Lower lobe of right lung (tissue), 2 donors: ENCODE results near the gene EXOC3. TPM values are rescaled to one million over a fixed set of nuclear protein-coding genes. Genes with fewer than 3 reads are reported as not detected.
A peak's percentile ranks its signal among the peaks of the same experiment; 100 is the strongest.

Experiments used
- ATAC-seq, 2 donors: fragments of 200-7000 bp; cut with Tn5 transposase; one replicate each; pipeline ENCODE4 v1.9.1; 2020 to 2022; ENCODE audit warnings: mild to moderate bottlenecking in 2 of 2, moderate library complexity in 2 of 2
- DNase-seq: peaks from one replicate; pipeline ENCODE4 v3.0.0-alpha.2; 2020
- H3K27ac ChIP-seq: fragments of 200-600 bp; one replicate; pipeline ENCODE4 v1.8.0; 2022
- H3K27me3 ChIP-seq: fragments of 200-600 bp; one replicate; pipeline ENCODE4 v1.8.0; 2022; ENCODE audit warnings: low read depth
- H3K36me3 ChIP-seq: fragments of 200-600 bp; one replicate; pipeline ENCODE4 v1.8.0; 2022; ENCODE audit warnings: mild to moderate bottlenecking
- H3K4me1 ChIP-seq: fragments of 200-600 bp; one replicate; pipeline ENCODE4 v1.8.0; 2022
- H3K4me3 ChIP-seq: fragments of 200-600 bp; one replicate; pipeline ENCODE4 v1.8.0; 2022; ENCODE audit warnings: mild to moderate bottlenecking
- H3K9me3 ChIP-seq: fragments of 200-600 bp; one replicate; pipeline ENCODE4 v1.8.0; 2022
- intact Hi-C: fragments of 100-400 bp; cut with DNase I; formaldehyde crosslinking; loops from one replicate; pipeline ENCODE4 v1.11.0; 2022
- total RNA-seq: library from RNA; stranded (reverse); fragmentation: NEBNext Ultra II Directional; extraction: Animal tissue kit (Norgen Biotek cat#: 25700); gene quantifications from one replicate; pipeline ENCODE4 v1.2.1, GENCODE V29; 2021
- TF ChIP-seq, protein P1 (sequence below): fragments of 200-600 bp; IDR thresholded peaks from one replicate; pipeline ENCODE4 v1.8.0; 2022; ENCODE audit warnings: antibody characterized with exemption, mild to moderate bottlenecking
- donor health status: DM: no; HTN: yes; CAD: no; lungs with severe emphysema.

EXOC3 gene
- total RNA-seq, 1 donor from 2014 or later = 58.9 TPM

DNA sequence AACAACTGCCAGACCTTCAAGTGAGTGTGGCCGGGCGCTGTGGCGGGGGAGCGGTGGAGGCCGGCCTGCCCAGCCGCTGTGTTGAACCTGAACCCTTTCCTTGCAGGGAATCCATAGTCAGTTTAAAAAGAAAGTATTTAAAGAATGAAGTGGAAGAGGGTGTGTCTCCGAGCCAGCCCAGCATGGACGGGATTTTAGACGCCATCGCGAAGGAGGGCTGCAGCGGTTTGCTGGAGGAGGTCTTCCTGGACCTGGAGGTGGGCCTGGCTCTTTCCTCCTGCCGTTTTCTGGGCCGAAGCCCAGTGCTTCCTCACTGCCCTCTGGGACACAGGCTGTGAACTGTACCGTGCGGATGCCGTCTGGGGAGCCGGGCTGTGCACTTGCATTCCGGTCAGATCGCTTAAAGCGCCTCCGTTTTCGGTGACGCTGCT lies 19.1 kb downstream of the EXOC3 start:
- H3K27ac ChIP-seq = no peak overlapping the region
- H3K9me3 ChIP-seq = no peaks in the 10 kb centered on the region
- DNase-seq (no peak), ATAC-seq (no peak)
- no peaks in the 10 kb centered on the region for H3K4me1 ChIP-seq
- H3K27me3 ChIP-seq = no peaks in the 10 kb centered on the region
- intact Hi-C loops = no loop called here
- H3K36me3 ChIP-seq = peaks cover 96% of the 10 kb centered on the region
- TF ChIP-seq, protein P1, sequence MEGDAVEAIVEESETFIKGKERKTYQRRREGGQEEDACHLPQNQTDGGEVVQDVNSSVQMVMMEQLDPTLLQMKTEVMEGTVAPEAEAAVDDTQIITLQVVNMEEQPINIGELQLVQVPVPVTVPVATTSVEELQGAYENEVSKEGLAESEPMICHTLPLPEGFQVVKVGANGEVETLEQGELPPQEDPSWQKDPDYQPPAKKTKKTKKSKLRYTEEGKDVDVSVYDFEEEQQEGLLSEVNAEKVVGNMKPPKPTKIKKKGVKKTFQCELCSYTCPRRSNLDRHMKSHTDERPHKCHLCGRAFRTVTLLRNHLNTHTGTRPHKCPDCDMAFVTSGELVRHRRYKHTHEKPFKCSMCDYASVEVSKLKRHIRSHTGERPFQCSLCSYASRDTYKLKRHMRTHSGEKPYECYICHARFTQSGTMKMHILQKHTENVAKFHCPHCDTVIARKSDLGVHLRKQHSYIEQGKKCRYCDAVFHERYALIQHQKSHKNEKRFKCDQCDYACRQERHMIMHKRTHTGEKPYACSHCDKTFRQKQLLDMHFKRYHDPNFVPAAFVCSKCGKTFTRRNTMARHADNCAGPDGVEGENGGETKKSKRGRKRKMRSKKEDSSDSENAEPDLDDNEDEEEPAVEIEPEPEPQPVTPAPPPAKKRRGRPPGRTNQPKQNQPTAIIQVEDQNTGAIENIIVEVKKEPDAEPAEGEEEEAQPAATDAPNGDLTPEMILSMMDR = no peak
- no peak overlapping the region for H3K4me3 ChIP-seq

DNA sequence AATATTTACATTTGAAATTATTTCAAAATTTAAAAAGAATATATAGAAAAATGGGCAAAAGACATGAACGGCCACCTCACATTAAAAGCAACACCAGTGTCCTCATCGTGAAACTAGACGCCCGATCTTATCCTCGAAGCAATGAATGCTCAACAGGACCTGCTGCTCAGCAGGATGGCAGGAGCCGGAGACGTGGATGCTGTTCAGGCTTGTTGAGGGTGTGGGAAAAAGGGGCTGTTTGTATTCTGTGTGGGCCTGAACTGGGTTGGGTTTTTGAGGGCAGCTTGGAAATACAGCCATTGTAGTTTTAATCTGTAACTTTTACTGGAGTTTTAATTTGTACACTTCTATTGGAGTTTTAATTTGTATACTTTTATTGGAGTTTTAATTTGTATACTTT lies 20.3 kb downstream of the EXOC3 start:
- Histone ChIP-seq H3K27me3 (no peaks in the 10 kb centered on the region), H3K4me1 (no peaks in the 10 kb centered on the region), H3K9me3 (no peaks in the 10 kb centered on the region), H3K4me3 (no peak overlapping the region), H3K36me3 (peaks cover 85% of the 10 kb centered on the region), H3K27ac (no peak overlapping the region)
- TF ChIP-seq, protein P1 = no peak
- DNase-seq (no peak), ATAC-seq (no peak)
- intact Hi-C loops = no loop called here

DNA sequence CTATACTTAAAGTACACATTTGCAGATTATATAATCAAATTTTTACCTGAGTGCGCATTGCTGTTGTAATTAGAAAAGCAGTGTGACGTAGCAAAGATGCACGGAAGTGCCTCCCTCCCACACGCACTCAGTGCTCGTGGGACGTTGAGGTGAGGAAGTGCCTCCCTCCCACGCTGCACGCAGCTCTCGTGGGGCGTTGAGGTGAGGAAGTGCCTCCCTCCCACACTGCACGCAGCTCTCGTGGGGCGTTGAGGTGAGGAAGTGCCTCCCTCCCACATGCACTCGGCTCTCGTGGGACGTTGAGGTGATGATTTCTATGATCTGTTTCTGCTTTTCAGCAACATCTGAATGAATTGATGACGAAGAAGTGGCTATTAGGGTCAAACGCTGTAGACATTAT lies 21.0 kb downstream of the EXOC3 start:
- peak; percentile 62 for DNase-seq
- peaks cover 78% of the 10 kb centered on the region for H3K36me3 ChIP-seq

DNA sequence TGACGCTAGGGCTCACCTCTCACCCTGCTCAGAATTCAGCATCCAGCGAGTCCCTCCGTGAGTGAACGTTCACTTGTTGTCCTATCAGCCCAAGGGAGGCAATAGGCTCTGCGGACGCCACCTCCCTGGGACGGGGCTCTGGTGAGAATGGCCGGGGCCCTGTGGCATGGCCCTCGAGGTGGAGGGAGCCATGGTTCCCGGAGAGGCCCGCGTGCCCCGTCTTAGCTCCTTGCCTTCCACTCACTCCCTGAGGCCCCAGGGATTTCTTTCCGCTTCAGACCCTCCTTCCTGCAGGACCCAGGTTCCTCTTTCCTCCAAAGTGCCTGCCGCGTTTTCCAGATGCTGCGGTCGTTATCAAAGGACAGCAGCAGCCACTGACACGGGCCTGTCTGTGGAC lies 21.5 kb downstream of the EXOC3 start:
- DNase-seq = no peak
- H3K9me3 ChIP-seq = no peaks in the 10 kb centered on the region

More for the DNA sequence above, 21.0 kb downstream of the EXOC3 start:
- H3K4me1 ChIP-seq = no peaks in the 10 kb centered on the region
- H3K4me3 ChIP-seq = no peak overlapping the region
- peak; percentile 42 to 54 for ATAC-seq
- H3K27ac ChIP-seq = no peak overlapping the region
- intact Hi-C loops = no loop called here
- H3K27me3 ChIP-seq = no peaks in the 10 kb centered on the region
- no peaks in the 10 kb centered on the region for H3K9me3 ChIP-seq
- TF ChIP-seq, protein P1 = no peak

DNA sequence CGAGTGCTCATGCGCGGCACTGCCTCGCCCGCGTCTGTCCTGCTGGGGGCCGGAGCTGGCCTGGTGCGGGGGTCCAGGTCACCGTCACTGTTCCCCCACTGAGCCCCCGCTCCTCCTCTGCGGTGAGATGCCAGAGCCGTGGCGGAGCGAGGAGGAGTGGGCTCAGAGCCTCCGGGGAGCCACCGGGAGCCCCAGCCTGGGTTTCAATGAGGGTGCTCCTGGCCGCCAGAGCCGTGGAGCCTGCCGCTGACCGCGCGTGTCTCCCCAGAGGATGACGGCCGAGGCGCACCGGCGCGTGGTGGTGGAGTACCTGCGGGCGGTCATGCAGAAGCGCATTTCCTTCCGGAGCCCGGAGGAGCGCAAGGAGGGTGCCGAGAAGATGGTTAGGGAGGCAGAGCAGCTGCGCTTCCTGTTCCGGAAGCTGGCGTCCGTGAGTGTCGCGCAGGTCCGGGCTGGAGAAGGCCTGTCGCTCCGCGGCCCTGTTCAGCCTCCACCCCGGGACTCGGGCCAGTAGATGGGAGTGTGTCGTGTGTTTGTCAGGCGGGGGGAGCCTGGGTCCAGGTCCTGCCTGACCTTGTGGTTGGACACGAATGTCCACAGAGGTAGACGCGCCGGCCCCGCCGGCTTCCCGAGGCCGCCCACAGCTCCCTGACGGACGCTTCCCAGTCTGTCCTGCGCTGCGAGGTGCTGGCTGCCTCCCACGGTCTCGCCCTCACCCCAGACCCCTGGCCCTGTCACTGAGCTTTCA lies 22.0 kb downstream of the EXOC3 start:
- DNase-seq = no peak
- no peak overlapping the region for H3K4me3 ChIP-seq
- no peaks in the 10 kb centered on the region for H3K27me3 ChIP-seq
- H3K4me1 ChIP-seq = no peaks in the 10 kb centered on the region
- intact Hi-C loops = no loop called here
- H3K27ac ChIP-seq = no peak overlapping the region
- H3K36me3 ChIP-seq = peaks cover 71% of the 10 kb centered on the region
- H3K9me3 ChIP-seq = no peaks in the 10 kb centered on the region
- peak in 1 of 2 donors; percentile 29 for ATAC-seq
- TF ChIP-seq, protein P1 = no peak

More for the DNA sequence above, 21.5 kb downstream of the EXOC3 start:
- Histone ChIP-seq H3K27me3 (no peaks in the 10 kb centered on the region), H3K4me1 (no peaks in the 10 kb centered on the region), H3K36me3 (peaks cover 73% of the 10 kb centered on the region), H3K27ac (no peak overlapping the region), H3K4me3 (no peak overlapping the region)
- no peak for ATAC-seq
- TF ChIP-seq, protein P1 = no peak
- intact Hi-C loops = no loop called here
